H1 (cell line): ENCODE results near the gene CACNA1G. TPM values are rescaled to one million over a fixed set of nuclear protein-coding genes. Genes with fewer than 3 reads are reported as not detected.

ENCODE experiments used
- CTCF ChIA-PET: fragments of 300-600 bp; sonication (Branson Sonifier 250); formaldehyde crosslinking; loops from one replicate; lab custom pipeline; 2021; ENCODE audit not compliant: partially characterized antibody; lab: Charles Lee
- POLR2A ChIA-PET: fragments of 300-600 bp; sonication (Branson Sonifier 250); formaldehyde crosslinking; loops from one replicate; lab custom pipeline; 2021; ENCODE audit warnings: inconsistent platforms; ENCODE audit not compliant: partially characterized antibody; lab: Charles Lee
- DNase-seq, 2 experiments: peaks; one replicate each; pipeline versions ENCODE4 v3.0.0 to v3.0.0-alpha.2; 2010 to 2022; ENCODE audit warnings: low spot score in 2 of 2, low read depth in 1 of 2, mixed read lengths in 1 of 2
- FAIRE-seq: peaks from 2 replicates; lab custom pipeline; 2011; peaks lifted over from hg19 to GRCh38; lab: Jason Lieb, UNC
- H2AFZ ChIP-seq: 2 replicates; pipeline ENCODE4 v1.8.1; 2012; ENCODE audit warnings: low read length, inconsistent platforms
- H2AK5ac ChIP-seq: 2 replicates; pipeline ENCODE4 v1.6.1; 2013; ENCODE audit warnings: low read depth, low read length
- H2BK120ac ChIP-seq: replicated peaks from 2 replicates; pipeline ENCODE3; 2013; ENCODE audit warnings: low read depth, low read length, inconsistent platforms
- H2BK12ac ChIP-seq: 2 replicates; pipeline ENCODE4 v1.6.1; 2013; ENCODE audit warnings: low read depth, low read length
- H2BK15ac ChIP-seq: 2 replicates; pipeline ENCODE4 v1.6.1; 2013; ENCODE audit warnings: low read length
- H2BK20ac ChIP-seq: 2 replicates; pipeline ENCODE4 v1.6.1; 2013; ENCODE audit warnings: low read length
- H2BK5ac ChIP-seq: 2 replicates; pipeline ENCODE4 v1.6.1; 2013; ENCODE audit warnings: low read depth, low read length
- H3K14ac ChIP-seq: 2 replicates; pipeline ENCODE4 v1.6.1; 2013; ENCODE audit warnings: inconsistent platforms; ENCODE audit not compliant: insufficient read length
- H3K18ac ChIP-seq: 2 replicates; pipeline ENCODE4 v1.6.1; 2013; ENCODE audit warnings: low read length; ENCODE audit errors: extremely low read depth
- H3K23ac ChIP-seq: 2 replicates; pipeline ENCODE4 v1.6.1; 2013; ENCODE audit warnings: inconsistent platforms; ENCODE audit not compliant: insufficient read length
- H3K23me2 ChIP-seq: 2 replicates; pipeline ENCODE4 v1.6.1; 2013; ENCODE audit warnings: low read depth, low read length
- H3K27ac ChIP-seq: 2 replicates; pipeline ENCODE4 v1.6.1; 2011; ENCODE audit warnings: low read depth, low read length, inconsistent platforms
- H3K27me3 ChIP-seq, 4 experiments: replicated peaks in 1 of 4; 1 replicate in 1 of 4; 2 replicates in 3 of 4; pipeline versions ENCODE4 v1.6.1 to v1.8.1; 2011 to 2013; ENCODE audit warnings: low read length in 3 of 4, mild to moderate bottlenecking in 3 of 4, inconsistent platforms in 2 of 4, mixed read lengths in 2 of 4, moderate library complexity in 1 of 4; ENCODE audit not compliant: control insufficient read depth in 3 of 4, insufficient read depth in 3 of 4; ENCODE audit errors: extremely low read depth in 1 of 4
- H3K36me3 ChIP-seq, 4 experiments: 2 replicates each; pipeline versions ENCODE4 v1.6.1 to v1.8.1; 2011 to 2013; ENCODE audit warnings: mild to moderate bottlenecking in 4 of 4, low read length in 3 of 4, moderate library complexity in 2 of 4, control low read depth in 1 of 4, inconsistent platforms in 1 of 4; ENCODE audit not compliant: insufficient read depth in 4 of 4, control insufficient read depth in 2 of 4
- H3K4ac ChIP-seq: replicated peaks from 2 replicates; pipeline ENCODE3; 2013; ENCODE audit warnings: low read length, low read depth, mixed read lengths, inconsistent platforms; ENCODE audit not compliant: insufficient read length
- H3K4me1 ChIP-seq, 4 experiments: replicated peaks in 1 of 4; 1 replicate in 1 of 4; 2 replicates in 3 of 4; pipeline versions ENCODE4 v1.6.1 to v1.8.1; 2011 to 2013; ENCODE audit warnings: low read length in 3 of 4, inconsistent platforms in 2 of 4, mixed read lengths in 1 of 4; ENCODE audit not compliant: insufficient read depth in 4 of 4, control insufficient read depth in 3 of 4
- H3K4me2 ChIP-seq, 2 experiments: 2 replicates each; pipeline versions ENCODE4 v1.6.1 to v1.8.1; 2011 to 2013; ENCODE audit warnings: low read depth in 2 of 2, low read length in 2 of 2, control low read depth in 1 of 2, inconsistent platforms in 1 of 2, mild to moderate bottlenecking in 1 of 2; ENCODE audit not compliant: insufficient read depth in 1 of 2
- H3K4me3 ChIP-seq, 4 experiments: fragments of 200-600, 300-600 bp in 1 of 4; sonication (generic), shearing (Covaris generic), sonication (Bioruptor Twin) in 1 of 4; 2 replicates each; pipeline versions ENCODE4 v1.5.1 to v1.8.1; 2011 to 2016; ENCODE audit warnings: low read length in 4 of 4, low read depth in 3 of 4, control low read depth in 2 of 4, inconsistent platforms in 2 of 4, mild to moderate bottlenecking in 2 of 4, mixed read lengths in 1 of 4, moderate library complexity in 1 of 4; ENCODE audit not compliant: insufficient read depth in 2 of 4; ENCODE audit errors: extremely low read depth in 1 of 4
- H3K56ac ChIP-seq: replicated peaks from 2 replicates; pipeline ENCODE3; 2013; ENCODE audit warnings: low read depth, mild to moderate bottlenecking, mixed read lengths, low read length, inconsistent platforms; ENCODE audit not compliant: insufficient read length
- H3K79me1 ChIP-seq: 2 replicates; pipeline ENCODE4 v1.6.1; 2013; ENCODE audit warnings: low read depth, low read length, control low read depth
- H3K79me2 ChIP-seq, 2 experiments: 2 replicates each; pipeline versions ENCODE4 v1.6.1 to v1.8.1; 2012 to 2013; ENCODE audit warnings: low read length in 2 of 2, mild to moderate bottlenecking in 2 of 2, inconsistent platforms in 1 of 2; ENCODE audit not compliant: insufficient read depth in 2 of 2, control insufficient read depth in 1 of 2
- H3K9ac ChIP-seq, 4 experiments: replicated peaks in 1 of 4; 1 replicate in 1 of 4; 2 replicates in 3 of 4; pipeline versions ENCODE4 v1.6.1 to v1.8.1; 2011 to 2013; ENCODE audit warnings: low read depth in 3 of 4, low read length in 3 of 4, control low read depth in 2 of 4, mild to moderate bottlenecking in 2 of 4, moderate library complexity in 2 of 4, inconsistent platforms in 1 of 4; ENCODE audit errors: extremely low read depth in 1 of 4
- H3K9me3 ChIP-seq, 2 experiments: 2 replicates each; pipeline versions ENCODE4 v1.6.1 to v1.8.1; 2012 to 2013; ENCODE audit warnings: mild to moderate bottlenecking in 2 of 2, moderate library complexity in 2 of 2, control low read depth in 1 of 2, inconsistent platforms in 1 of 2, low read depth in 1 of 2, low read length in 1 of 2, mixed read lengths in 1 of 2; ENCODE audit not compliant: insufficient read depth in 2 of 2
- H4K20me1 ChIP-seq, 2 experiments: replicated peaks in 1 of 2; 2 replicates each; pipeline versions ENCODE3 to v1.8.1; 2011 to 2013; ENCODE audit warnings: inconsistent platforms in 2 of 2, low read length in 2 of 2, mild to moderate bottlenecking in 1 of 2; ENCODE audit not compliant: insufficient read depth in 2 of 2, control insufficient read depth in 1 of 2
- H4K5ac ChIP-seq: 2 replicates; pipeline ENCODE4 v1.6.1; 2013; ENCODE audit warnings: low read length, low read depth, mixed read lengths, inconsistent platforms; ENCODE audit not compliant: insufficient read length
- H4K8ac ChIP-seq: 2 replicates; pipeline ENCODE4 v1.8.0; 2013; ENCODE audit warnings: mild to moderate bottlenecking, moderate library complexity, low read length, inconsistent platforms; ENCODE audit not compliant: insufficient read depth; ENCODE audit errors: extremely low read depth
- H4K91ac ChIP-seq: replicated peaks from 2 replicates; pipeline ENCODE3; 2013; ENCODE audit warnings: low read length, mixed read lengths, inconsistent platforms; ENCODE audit not compliant: insufficient read length
- BRCA1 ChIP-seq: IDR thresholded peaks from 2 replicates; pipeline ENCODE4 v1.6.1; 2012; ENCODE audit warnings: low read depth, low read length, improper control_type of control experiment
- CTBP2 ChIP-seq: IDR thresholded peaks from 2 replicates; pipeline ENCODE4 v1.7.0; 2011; ENCODE audit warnings: borderline replicate concordance, mild to moderate bottlenecking, moderate library complexity, mixed read lengths, low read length; ENCODE audit not compliant: insufficient read depth, insufficient read length
- HDAC2 ChIP-seq, 2 experiments: fragments of 300-600 bp in 1 of 2; sonication (generic) in 1 of 2; IDR thresholded peaks; 2 replicates each; pipeline ENCODE4 v1.6.1; 2011 to 2012; ENCODE audit warnings: low read depth in 2 of 2, low read length in 2 of 2, mild to moderate bottlenecking in 2 of 2, moderate library complexity in 2 of 2, borderline replicate concordance in 1 of 2, inconsistent platforms in 1 of 2
- JUN ChIP-seq: IDR thresholded peaks from 2 replicates; pipeline ENCODE4 v1.6.1; 2011; ENCODE audit warnings: low read depth, mild to moderate bottlenecking, improper control_type of control experiment, low read length
- KDM5A ChIP-seq: fragments of 200-600 bp; IDR thresholded peaks from 2 replicates; pipeline ENCODE4 v1.7.1; 2012; ENCODE audit warnings: mild to moderate bottlenecking, low read length, inconsistent platforms, mixed read lengths
- POLR2A ChIP-seq, 2 experiments: IDR thresholded peaks; 1 replicate in 1 of 2; 2 replicates in 1 of 2; pipeline ENCODE4 v1.6.1; 2011; ENCODE audit warnings: low read depth in 2 of 2, low read length in 2 of 2, mild to moderate bottlenecking in 2 of 2; ENCODE audit errors: control extremely low read depth in 1 of 2
- RBBP5 ChIP-seq: IDR thresholded peaks from 2 replicates; pipeline ENCODE4 v1.7.1; 2012; ENCODE audit warnings: low read depth, mild to moderate bottlenecking, inconsistent platforms, low read length, moderate library complexity, borderline replicate concordance
- SAP30 ChIP-seq: fragments of 300-600 bp; sonication (generic); IDR thresholded peaks from 2 replicates; pipeline ENCODE4 v1.7.1; 2012; ENCODE audit warnings: low read length, moderate library complexity, mild to moderate bottlenecking, inconsistent platforms; ENCODE audit not compliant: insufficient read depth, insufficient replicate concordance
- SIX5 ChIP-seq: IDR thresholded peaks from 2 replicates; pipeline ENCODE4 v1.6.1; 2011; ENCODE audit warnings: mild to moderate bottlenecking, low read depth, low read length
- WGBS, 2 experiments: shearing (Covaris generic) in 1 of 2; methylation state at CpG; one replicate each; pipeline versions ENCODE4 v1.1.6 to v1.1.7; 2013 to 2015; ENCODE audit warnings: low lambda C conversion rate in 2 of 2, mixed read lengths in 2 of 2, inconsistent platforms in 1 of 2, low coverage in 1 of 2, missing lambda C conversion rate in 1 of 2; ENCODE audit not compliant: insufficient replicate concordance in 2 of 2, insufficient coverage in 1 of 2, insufficient read length in 1 of 2; ENCODE audit errors: extremely low coverage in 1 of 2, missing lambda C conversion rate in 1 of 2; 5-methylcytosine and 5-hydroxymethylcytosine counted together
- polyA plus RNA-seq, 7 experiments: library from polyadenylated mRNA; depleted of rRNA in 3 of 7; stranded (reverse) in 5 of 7; unstranded in 2 of 7; fragments of >200 nt in 5 of 7; fragments of 200-250 nt in 2 of 7; gene quantifications; 1 replicate in 5 of 7; 2 replicates in 1 of 7; 4 replicates in 1 of 7; pipeline versions ENCODE4 v1.2.1 to v1.2.3, GENCODE V29; 2011 to 2013; ENCODE audit warnings: missing spikeins in 2 of 7, mixed read lengths in 2 of 7
- total RNA-seq: library from RNA; stranded (reverse); fragmentation: NEBNext Ultra II Directional; extraction: Animal tissue kit (Norgen Biotek cat#: 25700); gene quantifications from 2 replicates; pipeline ENCODE4 v1.2.1, GENCODE V29; 2021

Gene CACNA1G
- total and polyA plus RNA-seq, 2 of the 8 experiments (the other 6 are each of a cell fraction or from before 2014, with no cell fraction given): 2.9 to 4.9 TPM

GRCh38 chr17:50551884-50552283 lies 8.6 kb upstream of the CACNA1G start:
- CTCF ChIA-PET: interaction anchor here (1.1 to 12.4 kb wide), 19 partner anchors 9 to 144 kb away, joined by 3 to 404 read pairs (median 17); partner anchors contain the start of gene CACNA1G
- no peak overlapping the region for H3K4me2 ChIP-seq
- 94% methylated on average over 10 of the region's 12 CpGs; no CpG with 5 or more reads in 1 of the 2 experiments for WGBS, 2 experiments
- TF ChIP-seq KDM5A (no peak), SAP30 (no peak), BRCA1 (no peak), HDAC2 (IDR thresholded peaks at IDR 0.05; ENCODE audit: borderline replicate concordance in 1 of 2, low read depth in 2 of 2, low read length in 2 of 2) (no peak), CTBP2 (no peak), POLR2A (IDR thresholded peaks at IDR 0.05; ENCODE audit: control extremely low read depth in 1 of 2, low read depth in 2 of 2, low read length in 2 of 2) (no peak), RBBP5 (no peak), SIX5 (no peak), JUN (no peak)

More at GRCh38 chr17:50551884-50552283, 8.6 kb upstream of the CACNA1G start:
- Histone ChIP-seq H4K91ac (no peak overlapping the region), H3K79me1 (no peaks in the 10 kb centered on the region), H2AK5ac (no peak overlapping the region), H2BK12ac (no peak overlapping the region), H3K56ac (no peak overlapping the region), H4K8ac (no peak overlapping the region), H3K27ac (no peak overlapping the region), H3K14ac (no peak overlapping the region), H4K20me1 (no peaks in the 10 kb centered on the region), H3K4me3 (no peak overlapping the region), H3K4me1 (peaks cover 3 to 12% (median 6%) of the 10 kb centered on the region in 4 experiments), H2AFZ (no peak overlapping the region), H3K4ac (no peak overlapping the region), H2BK5ac (no peak overlapping the region), H2BK120ac (no peak overlapping the region), H3K18ac (no peak overlapping the region), H3K23ac (no peak overlapping the region), H4K5ac (no peak overlapping the region), H2BK20ac (no peak overlapping the region), H2BK15ac (no peak overlapping the region), H3K36me3 (no peaks in the 10 kb centered on the region), H3K23me2 (no peaks in the 10 kb centered on the region), H3K9ac (no peak overlapping the region), H3K27me3 (0 out of 7 replicates have a peak, but pooled peaks cover 0 to 2% (median 0%) of the 10 kb centered on the region in 4 experiments), H3K79me2 (no peaks in the 10 kb centered on the region), H3K9me3 (no peaks in the 10 kb centered on the region)
- FAIRE-seq (no peak), DNase-seq (no peak)
- POLR2A ChIA-PET: interaction anchor here (0.8 to 1.3 kb wide), 2 partner anchors 15 to 110 kb away, joined by 3 read pairs; no protein-coding TSS in a partner anchor
